IPS DF 19.7 (cell line): ENCODE measurements around the gene RHOV.
"Not testable (repeated sequence)": the region's sequence is repeated elsewhere in the genome, so short reads cannot be mapped to it uniquely, and the experiment has no call there.

Experiments
- DNase-seq: peaks from one replicate; pipeline ENCODE4 v3.0.0-alpha.2; 2013; ENCODE audit warnings: low read depth, low spot score

RHOV gene

GRCh38 chr15:40872791-40873693, 992 bp downstream of the RHOV start:
- no peak for DNase-seq

DNA sequence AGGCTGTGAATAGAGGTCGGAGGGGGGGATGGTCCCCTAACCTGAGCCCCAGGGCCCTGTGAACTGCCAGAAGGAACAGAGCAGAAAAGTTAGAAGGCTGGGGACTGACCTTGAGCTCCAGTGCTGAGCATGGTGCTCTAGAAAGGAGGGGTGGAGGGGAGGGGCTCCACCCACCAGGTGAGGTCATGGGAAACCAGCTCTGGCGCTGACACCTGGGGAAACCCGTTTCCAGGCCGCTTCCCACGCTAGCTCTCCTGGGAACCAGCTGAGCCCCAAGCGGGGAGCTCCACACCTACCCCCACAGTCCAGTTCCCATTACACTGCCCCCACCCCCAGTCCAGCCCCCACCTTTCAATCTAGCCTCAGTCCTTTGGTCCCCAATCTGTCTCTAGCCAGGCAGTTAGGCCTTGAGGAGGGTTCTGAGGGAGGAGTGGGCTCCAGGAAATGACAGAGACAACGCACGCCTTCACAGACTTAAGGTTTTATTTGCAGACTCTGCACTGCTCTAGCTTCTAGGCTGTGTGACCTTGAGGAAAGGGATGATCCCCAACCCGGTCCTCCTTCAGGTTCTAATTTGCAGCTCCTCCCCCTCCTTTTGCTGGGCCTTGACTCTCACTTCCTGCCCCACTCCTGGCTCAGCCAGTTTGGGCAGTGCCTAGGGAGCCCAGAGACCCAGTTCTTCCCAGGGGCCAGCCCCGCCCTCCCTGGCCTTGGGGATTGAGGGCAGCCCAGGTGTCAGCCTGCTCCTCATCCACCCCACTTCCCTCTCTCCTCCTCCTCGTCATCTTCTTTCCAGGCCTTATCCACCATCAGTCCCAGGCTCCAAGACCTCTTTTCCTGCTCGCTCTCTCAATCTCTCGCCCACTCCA, 2.1 kb downstream of the RHOV start:
- DNase-seq: no peak

- DNase-seq: no peak
Observed at GRCh38 chr15:40870716-40871115, 3.3 kb downstream of the RHOV start.

- no peak for DNase-seq
Observed at GRCh38 chr15:40869686-40870085, 4.3 kb downstream of the RHOV start.

DNA sequence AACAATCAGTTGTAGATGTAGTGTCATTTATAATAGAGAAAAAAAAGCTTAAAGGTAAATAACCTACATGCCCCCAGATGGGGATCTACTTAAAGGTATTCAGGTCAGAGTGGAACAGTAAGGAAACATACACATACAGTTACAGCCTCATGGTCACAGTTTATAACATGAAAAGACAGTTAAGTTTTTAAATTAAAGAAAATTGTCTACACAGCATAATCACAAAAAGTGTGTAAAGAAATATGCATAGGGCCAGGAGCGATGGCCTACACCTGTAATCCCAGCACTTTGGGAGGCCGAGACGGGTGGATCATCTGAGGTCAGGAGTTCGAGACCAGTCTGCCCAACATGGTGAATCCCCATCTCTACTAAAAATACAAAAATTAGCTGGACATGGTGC, 6.8 kb downstream of the RHOV start:
- no peak for DNase-seq

GRCh38 chr15:40863660-40864270, 10.3 kb downstream of the RHOV start:
- DNase-seq: no peak

DNA sequence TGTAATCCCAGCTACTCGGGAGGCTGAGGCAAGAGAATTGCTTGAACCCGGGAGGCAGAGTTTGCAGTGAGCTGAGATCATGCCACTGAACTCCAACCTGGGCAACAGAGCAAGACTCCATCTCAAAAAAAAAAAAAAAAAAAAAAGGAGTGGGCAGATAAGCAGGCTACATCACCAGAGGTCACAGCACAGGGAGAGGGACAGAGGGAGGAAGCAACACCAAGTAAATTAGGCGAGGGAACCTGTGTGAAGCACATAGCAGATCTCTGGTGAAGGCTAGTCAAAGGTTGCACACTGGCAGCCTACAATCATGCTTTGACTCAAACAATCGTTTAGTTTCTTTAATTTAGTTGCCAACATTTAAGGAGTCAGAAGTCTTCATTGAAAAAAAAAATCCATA, 12.9 kb downstream of the RHOV start:
- DNase-seq: not testable (repeated sequence)

- DNase-seq: no peak
Observed at GRCh38 chr15:40859206-40859851, 14.7 kb downstream of the RHOV start.

DNA sequence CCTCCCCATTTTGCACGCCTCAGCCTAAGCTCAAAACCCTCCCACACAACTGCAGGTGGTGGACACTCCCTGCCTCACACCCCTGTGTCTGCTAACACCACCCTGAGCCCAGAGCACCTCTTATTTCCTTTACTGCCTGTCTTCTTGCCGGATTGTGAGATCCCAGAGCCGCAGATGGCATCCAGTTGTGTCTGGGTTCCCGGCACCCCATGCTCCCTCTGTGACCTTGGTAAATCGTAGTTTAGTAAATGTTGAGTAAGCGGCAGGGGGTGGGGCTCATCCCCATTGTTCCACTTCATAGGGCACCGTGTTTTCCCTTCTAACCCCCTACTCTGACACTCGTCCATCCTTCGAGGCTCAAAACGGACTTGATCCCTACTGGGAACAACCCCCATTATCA, 15.3 kb downstream of the RHOV start:
- no peak for DNase-seq

GRCh38 chr15:40857601-40858341, 16.3 kb downstream of the RHOV start:
- no peak for DNase-seq

DNA sequence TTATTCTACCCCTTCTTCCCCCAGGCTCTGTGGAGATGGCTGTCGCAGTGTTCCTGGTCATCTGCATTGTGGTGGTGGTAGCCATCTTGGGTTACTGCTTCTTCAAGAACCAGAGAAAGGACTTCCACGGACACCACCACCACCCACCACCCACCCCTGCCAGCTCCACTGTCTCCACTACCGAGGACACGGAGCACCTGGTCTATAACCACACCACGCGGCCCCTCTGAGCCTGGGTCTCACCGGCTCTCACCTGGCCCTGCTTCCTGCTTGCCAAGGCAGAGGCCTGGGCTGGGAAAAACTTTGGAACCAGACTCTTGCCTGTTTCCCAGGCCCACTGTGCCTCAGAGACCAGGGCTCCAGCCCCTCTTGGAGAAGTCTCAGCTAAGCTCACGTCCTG, 17.3 kb downstream of the RHOV start:
- no peak for DNase-seq

- no peak for DNase-seq
Observed at GRCh38 chr15:40855706-40856234, 18.3 kb downstream of the RHOV start.

GRCh38 chr15:40854161-40854560, 19.9 kb downstream of the RHOV start:
- no peak for DNase-seq

DNA sequence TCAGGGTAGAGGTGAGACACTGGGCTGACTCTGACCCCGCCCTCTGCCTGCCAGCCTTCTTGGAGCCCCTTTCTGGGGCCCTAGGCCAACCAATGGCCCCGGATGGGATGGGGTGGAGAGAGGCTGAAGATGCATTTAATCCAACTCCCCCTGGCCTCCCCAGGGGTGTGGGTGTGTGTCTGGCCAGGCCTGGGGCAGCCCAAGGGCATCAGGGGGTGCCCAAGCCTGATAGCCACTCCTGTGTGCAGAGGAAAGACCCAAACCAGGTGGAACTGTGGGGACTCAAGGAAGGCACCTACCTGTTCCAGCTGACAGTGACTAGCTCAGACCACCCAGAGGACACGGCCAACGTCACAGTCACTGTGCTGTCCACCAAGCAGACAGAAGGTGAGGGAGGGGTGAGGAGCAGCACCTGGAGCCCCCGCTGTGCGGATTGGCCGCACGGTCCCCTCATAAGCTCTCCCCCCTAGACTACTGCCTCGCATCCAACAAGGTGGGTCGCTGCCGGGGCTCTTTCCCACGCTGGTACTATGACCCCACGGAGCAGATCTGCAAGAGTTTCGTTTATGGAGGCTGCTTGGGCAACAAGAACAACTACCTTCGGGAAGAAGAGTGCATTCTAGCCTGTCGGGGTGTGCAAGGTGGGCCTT, 20.7 kb downstream of the RHOV start:
- no peak for DNase-seq

DNA sequence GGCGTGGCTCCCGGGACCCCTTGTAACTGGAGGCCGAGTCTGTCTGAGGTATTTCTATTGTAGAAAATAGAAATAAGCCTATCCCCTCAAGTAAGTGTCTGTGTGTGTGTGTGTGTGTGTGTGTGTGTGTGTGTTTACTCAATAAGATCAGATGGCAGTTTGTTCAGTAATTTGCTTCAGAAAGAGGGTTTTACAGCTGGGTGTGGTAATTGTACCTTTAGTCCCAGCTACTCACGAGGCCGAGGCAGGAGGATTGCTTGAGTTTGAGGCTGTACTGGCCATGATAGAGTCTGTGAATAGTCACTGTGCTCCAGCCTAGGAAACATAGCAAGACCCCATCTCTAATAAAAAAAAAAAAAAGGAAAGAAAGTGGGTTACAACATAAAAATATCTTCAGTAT, 21.5 kb downstream of the RHOV start:
- no peak for DNase-seq

- DNase-seq: no peak
Observed at GRCh38 chr15:40850576-40851112, 23.4 kb downstream of the RHOV start.

DNA sequence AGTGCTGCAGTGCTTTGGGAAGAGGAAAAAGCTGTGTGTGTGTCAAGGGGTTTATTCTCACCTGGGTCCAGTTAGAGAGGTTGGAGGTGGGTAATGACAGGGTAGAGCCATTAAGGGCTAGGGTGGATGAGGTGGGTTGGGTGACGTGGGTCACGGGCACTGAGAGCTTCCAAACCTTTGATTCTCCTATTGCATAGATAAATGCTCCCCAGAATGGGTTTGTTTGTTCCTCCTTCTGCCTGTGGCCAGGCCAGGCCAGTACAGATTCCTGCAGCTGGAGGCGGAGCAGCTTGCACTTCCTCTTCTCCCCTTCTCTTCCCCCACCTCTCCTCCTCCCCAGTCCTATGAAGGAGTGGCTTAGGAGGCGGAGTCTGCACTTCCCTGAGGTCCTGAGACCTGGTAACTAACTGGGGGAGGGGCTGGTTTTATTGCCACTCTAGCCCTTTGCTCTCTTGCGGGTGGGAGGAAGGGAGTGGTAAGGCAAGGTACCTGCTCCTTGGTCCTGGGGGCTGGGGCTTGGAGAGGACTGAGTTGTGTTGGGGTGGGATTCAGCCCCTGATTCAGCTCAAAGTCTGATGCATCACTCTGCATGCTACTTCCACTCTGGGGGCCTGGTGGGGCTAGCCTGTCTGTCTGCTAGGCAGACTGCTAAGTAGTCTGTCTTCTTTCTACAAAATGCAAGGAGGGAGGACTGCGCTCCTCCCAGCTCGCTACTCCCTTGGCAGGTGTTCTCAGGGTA, 26.6 kb downstream of the RHOV start:
- no peak for DNase-seq

GRCh38 chr15:40846841-40847222, 27.2 kb downstream of the RHOV start:
- DNase-seq: no peak
